A673 (cell line): ENCODE measurements around the gene PCSK6. TPM values are rescaled to one million over a fixed set of nuclear protein-coding genes. Genes with fewer than 3 reads are reported as not detected.
A peak's percentile ranks its signal among the peaks of the same experiment; 100 is the strongest.

Experiments used
- BruUV-seq: library from RNA; stranded (reverse); fragments of 400-500 nt; replicated peaks from 2 replicates; lab custom pipeline; 2021; lab: Mats Ljungman, UMichigan
- CTCF ChIA-PET: fragments of 300-600 bp; sonication (Branson Sonifier 250); formaldehyde crosslinking; loops from one replicate; lab custom pipeline; 2022; ENCODE audit warnings: antibody characterized with exemption; lab: Charles Lee
- POLR2A ChIA-PET: fragments of 300-600 bp; sonication (Branson Sonifier 250); formaldehyde crosslinking; loops from one replicate; lab custom pipeline; 2022; ENCODE audit warnings: antibody characterized with exemption; ENCODE audit not compliant: low non-redundant PET; lab: Charles Lee
- DNase-seq: peaks from one replicate; pipeline ENCODE4 v3.0.0-alpha.2; 2015; ENCODE audit warnings: low spot score
- H3K27ac ChIP-seq: fragments of 200-600 bp; sonication (generic); 2 replicates; pipeline ENCODE4 v1.5.1; 2016; ENCODE audit warnings: mixed run types, low read depth, mild to moderate bottlenecking, mixed read lengths, antibody characterized with exemption, low read length; ENCODE audit not compliant: poor library complexity, severe bottlenecking
- H3K27me3 ChIP-seq: fragments of 200-600 bp; sonication (generic); replicated peaks from 2 replicates; pipeline ENCODE4 v1.6.1; 2017; ENCODE audit warnings: mixed run types, low read depth, mild to moderate bottlenecking, mixed read lengths, antibody characterized with exemption, low read length; ENCODE audit not compliant: insufficient read depth, poor library complexity
- H3K36me3 ChIP-seq: fragments of 200-600 bp; sonication (generic); 2 replicates; pipeline ENCODE4 v1.6.1; 2016; ENCODE audit warnings: mixed run types, mild to moderate bottlenecking, mixed read lengths, antibody characterized with exemption, low read length; ENCODE audit not compliant: insufficient read depth, poor library complexity, severe bottlenecking
- H3K4me1 ChIP-seq: fragments of 200-600 bp; sonication (generic); 2 replicates; pipeline ENCODE4 v1.6.1; 2017; ENCODE audit warnings: mixed run types, mild to moderate bottlenecking, mixed read lengths, antibody characterized with exemption, low read length; ENCODE audit not compliant: insufficient read depth, poor library complexity, severe bottlenecking
- H3K4me3 ChIP-seq: fragments of 200-600 bp; sonication (generic); 2 replicates; pipeline ENCODE4 v1.5.1; 2016; ENCODE audit warnings: low read depth, mixed run types, mild to moderate bottlenecking, mixed read lengths, low read length; ENCODE audit not compliant: poor library complexity, severe bottlenecking
- H3K9me3 ChIP-seq: fragments of 200-600 bp; sonication (generic); 2 replicates; pipeline ENCODE4 v1.6.1; 2016; ENCODE audit warnings: mixed run types, low read depth, mild to moderate bottlenecking, mixed read lengths, antibody characterized with exemption, low read length; ENCODE audit not compliant: poor library complexity, severe bottlenecking
- EZH2 ChIP-seq: fragments of 200-600 bp; sonication (generic); IDR thresholded peaks from 2 replicates; pipeline ENCODE4 v1.6.1; 2017; ENCODE audit warnings: borderline replicate concordance, low read depth, mild to moderate bottlenecking, mixed read lengths, antibody characterized with exemption, low read length; ENCODE audit not compliant: poor library complexity, severe bottlenecking
- intact Hi-C: fragments of 100-400 bp; cut with micrococcal nuclease; formaldehyde crosslinking; loops from one replicate; pipeline ENCODE4 v1.10.0; 2022; ENCODE audit not compliant: unreplicated experiment
- total RNA-seq: library from RNA; stranded (reverse); gene quantifications from 2 replicates; pipeline ENCODE4 v1.2.3, GENCODE V29; 2021
- TF ChIP-seq, protein P1 (sequence below): fragments of 300-800, 200-600 bp; sonication (generic); conservative IDR thresholded peaks from 2 replicates; pipeline ENCODE4 v1.5.1; 2017; ENCODE audit warnings: low read depth, mild to moderate bottlenecking, antibody characterized with exemption, low read length, moderate library complexity, mixed read lengths

The PCSK6 gene
- total RNA-seq, 1 experiment from 2014 or later = 2.6 TPM

DNA sequence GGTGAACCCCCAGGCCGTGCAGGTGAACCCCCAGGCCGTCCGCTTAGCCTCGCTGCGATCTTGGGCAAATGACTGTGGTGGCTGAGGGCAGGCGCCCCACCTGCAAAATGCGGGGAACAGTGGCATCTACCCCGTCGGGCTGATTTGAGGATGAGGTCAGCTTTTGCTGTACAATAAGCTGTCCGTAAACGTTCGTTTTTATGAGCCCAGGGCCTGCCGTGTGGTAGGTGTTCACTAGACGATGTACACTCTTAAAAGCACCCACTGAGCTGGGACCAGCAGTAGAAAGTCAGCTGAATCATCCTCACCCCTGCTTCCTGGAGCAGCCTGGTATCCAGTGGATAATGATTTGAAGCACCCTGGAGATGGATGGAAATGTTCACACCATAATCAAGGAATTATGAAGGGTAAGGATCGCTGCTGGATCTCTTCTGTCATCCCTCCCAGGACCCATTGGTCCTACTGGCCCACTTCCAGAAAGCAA is 943 bp upstream of the PCSK6 start:
- Histone ChIP-seq H3K36me3 (no peaks in the 10 kb centered on the region), H3K4me1 (no peaks in the 10 kb centered on the region), H3K4me3 (no peak overlapping the region), H3K27ac (no peak overlapping the region), H3K9me3 (no peaks in the 10 kb centered on the region), H3K27me3 (peaks cover 38% of the 10 kb centered on the region)
- ChIA-PET CTCF (no interaction called here), POLR2A (no interaction called here)
- no TSS peak for BruUV-seq
- intact Hi-C loops = no loop called here
- TF ChIP-seq EZH2 = no peak
- TF ChIP-seq, protein P1, sequence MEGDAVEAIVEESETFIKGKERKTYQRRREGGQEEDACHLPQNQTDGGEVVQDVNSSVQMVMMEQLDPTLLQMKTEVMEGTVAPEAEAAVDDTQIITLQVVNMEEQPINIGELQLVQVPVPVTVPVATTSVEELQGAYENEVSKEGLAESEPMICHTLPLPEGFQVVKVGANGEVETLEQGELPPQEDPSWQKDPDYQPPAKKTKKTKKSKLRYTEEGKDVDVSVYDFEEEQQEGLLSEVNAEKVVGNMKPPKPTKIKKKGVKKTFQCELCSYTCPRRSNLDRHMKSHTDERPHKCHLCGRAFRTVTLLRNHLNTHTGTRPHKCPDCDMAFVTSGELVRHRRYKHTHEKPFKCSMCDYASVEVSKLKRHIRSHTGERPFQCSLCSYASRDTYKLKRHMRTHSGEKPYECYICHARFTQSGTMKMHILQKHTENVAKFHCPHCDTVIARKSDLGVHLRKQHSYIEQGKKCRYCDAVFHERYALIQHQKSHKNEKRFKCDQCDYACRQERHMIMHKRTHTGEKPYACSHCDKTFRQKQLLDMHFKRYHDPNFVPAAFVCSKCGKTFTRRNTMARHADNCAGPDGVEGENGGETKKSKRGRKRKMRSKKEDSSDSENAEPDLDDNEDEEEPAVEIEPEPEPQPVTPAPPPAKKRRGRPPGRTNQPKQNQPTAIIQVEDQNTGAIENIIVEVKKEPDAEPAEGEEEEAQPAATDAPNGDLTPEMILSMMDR = no peak
- DNase-seq = no peak

DNA sequence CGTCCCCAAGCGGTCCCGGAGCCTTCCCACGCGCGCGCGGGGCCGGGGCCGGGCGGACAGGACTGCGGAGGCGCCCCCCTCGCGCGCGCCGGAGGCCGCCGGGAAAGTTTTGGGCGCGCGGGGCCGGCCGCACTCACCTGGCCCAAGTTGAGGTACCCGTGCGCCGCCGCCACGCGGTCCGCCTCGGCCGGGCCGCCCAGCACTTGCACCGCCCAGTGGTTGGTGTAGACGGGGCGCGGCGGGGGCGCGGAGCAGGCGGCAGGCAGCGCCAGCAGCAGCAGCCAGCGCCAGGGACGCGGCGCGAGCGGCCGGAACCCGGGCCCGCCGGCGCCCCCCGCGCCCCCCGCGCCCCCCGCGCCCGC is 289 bp downstream of the PCSK6 start:
- peaks cover 25% of the 10 kb centered on the region for H3K27me3 ChIP-seq
- H3K9me3 ChIP-seq = no peaks in the 10 kb centered on the region
- H3K4me3 ChIP-seq = peak overlapping the region; percentile 39
- no peak overlapping the region for H3K27ac ChIP-seq
- DNase-seq = peak; percentile 50
- ChIA-PET POLR2A (no interaction called here), CTCF (no interaction called here)
- H3K4me1 ChIP-seq = no peaks in the 10 kb centered on the region
- intact Hi-C loops = no loop called here
- no TSS peak for BruUV-seq
- TF ChIP-seq EZH2 = no peak
- TF ChIP-seq, protein P1 = no peak
- no peaks in the 10 kb centered on the region for H3K36me3 ChIP-seq

DNA sequence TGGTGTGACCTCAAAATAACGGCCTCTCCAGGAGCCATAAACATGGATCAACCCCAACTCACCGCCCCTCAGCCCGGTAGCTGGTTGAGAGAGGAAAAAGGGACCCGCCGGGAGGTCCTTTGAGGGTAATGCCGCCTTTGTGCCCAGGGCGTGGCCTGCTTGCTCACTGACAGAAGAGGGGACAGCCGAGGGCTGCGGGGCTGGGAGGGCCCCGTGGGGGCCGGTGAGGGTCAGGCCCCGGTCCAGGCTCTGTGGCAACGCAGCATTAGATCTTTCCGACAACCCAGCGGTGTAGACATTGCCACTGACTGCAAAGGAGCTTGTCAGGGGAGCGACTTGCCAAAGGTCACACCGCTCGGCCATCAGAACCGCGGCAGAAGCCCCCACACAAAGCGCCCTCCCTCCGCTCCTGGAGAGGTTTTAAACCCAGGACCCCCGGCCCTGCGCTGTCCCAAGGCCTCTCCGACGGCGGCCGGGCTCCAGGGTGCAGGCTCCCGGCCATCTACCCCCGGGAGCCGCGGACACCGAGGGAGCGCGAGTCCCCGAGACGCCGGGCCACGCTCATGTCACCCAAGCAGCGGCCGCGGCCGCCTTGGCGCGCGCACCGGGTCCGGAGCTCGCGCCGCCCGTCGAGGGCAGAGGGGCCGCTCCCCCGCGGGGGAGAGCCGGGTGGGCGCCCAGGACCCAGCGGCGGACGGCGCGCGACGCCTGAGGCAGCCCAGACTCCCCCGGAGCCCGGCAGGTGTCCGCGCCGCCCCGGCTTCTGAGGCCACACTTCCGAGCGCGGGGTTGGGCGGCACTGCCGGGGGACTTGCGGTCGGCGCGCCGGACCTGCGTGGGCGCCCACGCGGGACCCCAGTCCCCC is 975 bp downstream of the PCSK6 start:
- TF ChIP-seq EZH2 = no peak
- TF ChIP-seq, protein P1 = no peak
- no peak for DNase-seq
- no TSS peak for BruUV-seq
- H3K4me3 ChIP-seq = peak overlapping the region; percentile 39
- ChIA-PET POLR2A (no interaction called here), CTCF (no interaction called here)
- peaks cover 25% of the 10 kb centered on the region for H3K27me3 ChIP-seq
- no peaks in the 10 kb centered on the region for H3K4me1 ChIP-seq
- no peaks in the 10 kb centered on the region for H3K9me3 ChIP-seq
- no peak overlapping the region for H3K27ac ChIP-seq
- intact Hi-C loops = no loop called here
- no peaks in the 10 kb centered on the region for H3K36me3 ChIP-seq
